Measurements from ENCODE around the gene MRPL24.
A peak's percentile ranks its signal among the peaks of the same experiment; 100 is the strongest.

The MRPL24 gene

GRCh38 chr1:156689953-156690674 lies 50.8 kb downstream of the MRPL24 start:
- Histone ChIP-seq H3K79me2 (no peaks in the 10 kb centered on the region), H2AFZ (peak overlapping the region; percentile 83), H3K27ac (no peak overlapping the region), H3K36me3 (ENCODE audit: control insufficient read depth, insufficient read depth, low read length) (no peaks in the 10 kb centered on the region), H3K9ac (no peak overlapping the region), H3K27me3 (ENCODE audit: control insufficient read depth, insufficient read depth, low read length) (no peaks in the 10 kb centered on the region), H3K4me2 (ENCODE audit: low read length) (peak overlapping the region; percentile 17), H3K9me3 (ENCODE audit: control insufficient read depth, low read length) (no peaks in the 10 kb centered on the region), H3K4me1 (peaks cover 17% of the 10 kb centered on the region), H3K4me3 (ENCODE audit: low read depth, low read length) (peak overlapping the region; percentile 11)
- TF ChIP-seq CTCF (IDR thresholded peaks at IDR 0.05), result no peak

- H3K9me3 ChIP-seq (ENCODE audit: control insufficient read depth, low read length), result no peaks in the 10 kb centered on the region
- peaks cover 17% of the 10 kb centered on the region for H3K4me1 ChIP-seq
- peak overlapping the region; percentile 19 for H3K9ac ChIP-seq
- peak overlapping the region; percentile 11 for H3K4me3 ChIP-seq (ENCODE audit: low read depth, low read length)
- TF ChIP-seq CTCF (IDR thresholded peaks at IDR 0.05), result peak; percentile 77
- H3K36me3 ChIP-seq (ENCODE audit: control insufficient read depth, insufficient read depth, low read length), result no peaks in the 10 kb centered on the region
- H3K27me3 ChIP-seq (ENCODE audit: control insufficient read depth, insufficient read depth, low read length), result peaks cover 3% of the 10 kb centered on the region
- H3K79me2 ChIP-seq, result no peaks in the 10 kb centered on the region
- H3K4me2 ChIP-seq (ENCODE audit: low read length), result peak overlapping the region; percentile 17
- no peak overlapping the region for H3K27ac ChIP-seq
- peak overlapping the region; percentile 83 for H2AFZ ChIP-seq
Measured at GRCh38 chr1:156689035-156689952, 51.6 kb downstream of the MRPL24 start.

All from parathyroid adenoma (tissue), 2 donors.